Tibial nerve (tissue), 4 donors: Measurements from ENCODE around the gene ENTR1. TPM values are rescaled to one million over a fixed set of nuclear protein-coding genes. Genes with fewer than 3 reads are reported as not detected.

Source experiments
- DNase-seq, 2 donors: peaks; one replicate each; pipeline ENCODE4 v3.0.0-alpha.2; 2019; ENCODE audit warnings: low spot score in 2 of 2
- H3K27ac ChIP-seq, 4 donors: fragments of 200-600 bp; sonication (generic) in 3 of 4; one replicate each; pipeline ENCODE4 v1.5.1; 2017 to 2019; ENCODE audit warnings: mild to moderate bottlenecking in 1 of 4
- H3K27me3 ChIP-seq, 2 donors: fragments of 200-600 bp; sonication (generic) in 1 of 2; one replicate each; pipeline versions ENCODE4 v1.5.1 to v1.6.0; 2017 to 2019
- H3K36me3 ChIP-seq, 3 donors: fragments of 200-600 bp; sonication (generic); one replicate each; pipeline ENCODE4 v1.5.1; 2018 to 2019
- H3K4me1 ChIP-seq, 4 donors: fragments of 200-600 bp; sonication (generic) in 3 of 4; one replicate each; pipeline ENCODE4 v1.5.1; 2017 to 2019
- H3K4me3 ChIP-seq, 4 donors: fragments of 200-600 bp; sonication (generic) in 3 of 4; one replicate each; pipeline ENCODE4 v1.5.1; 2017 to 2019; ENCODE audit warnings: mild to moderate bottlenecking in 1 of 4, moderate library complexity in 1 of 4
- H3K9me3 ChIP-seq, 4 donors: fragments of 200-600 bp; sonication (generic) in 3 of 4; one replicate each; pipeline ENCODE4 v1.5.1; 2017 to 2019
- CTCF ChIP-seq, 5 experiments: fragments of 200-600 bp in 3 of 5; fragments of 450-650 bp in 2 of 5; sonication (generic) in 3 of 5; IDR thresholded peaks; one replicate each; pipeline ENCODE4 v1.5.1; 2016 to 2019; ENCODE audit warnings: antibody characterized with exemption in 5 of 5, mild to moderate bottlenecking in 3 of 5, moderate library complexity in 2 of 5
- EP300 ChIP-seq, 2 donors: sonication (generic); formaldehyde crosslinking; IDR thresholded peaks; one replicate each; pipeline ENCODE4 v1.6.1; 2017; ENCODE audit warnings: antibody characterized with exemption in 2 of 2, mild to moderate bottlenecking in 1 of 2
- POLR2A ChIP-seq, 2 donors: fragments of 450-650 bp; IDR thresholded peaks; one replicate each; pipeline ENCODE4 v1.6.1; 2017; ENCODE audit warnings: antibody characterized with exemption in 2 of 2, mild to moderate bottlenecking in 2 of 2, moderate library complexity in 2 of 2
- WGBS, 2 donors: methylation state at CpG; one replicate each; pipeline ENCODE4 v1.1.5; 2018; 5-methylcytosine and 5-hydroxymethylcytosine counted together
- total RNA-seq, 4 donors: library from RNA; depleted of rRNA; stranded (reverse); fragments of >200 nt; gene quantifications; one replicate each; pipeline ENCODE4 v1.1.0, GENCODE V29; 2016

Gene ENTR1
- total RNA-seq, 4 donors from 2014 or later = 52.6 to 101 (median 70.9) TPM

- Histone ChIP-seq H3K36me3 (peaks cover 0 to 74% (median 17%) of the 10 kb centered on the region in 3 donors), H3K27me3 (no peaks in the 10 kb centered on the region), H3K4me3 (no peak overlapping the region), H3K4me1 (peaks cover 0 to 17% (median 8%) of the 10 kb centered on the region in 4 donors), H3K27ac (no peak overlapping the region), H3K9me3 (no peaks in the 10 kb centered on the region)
- WGBS, 2 donors = 91 to 93% methylated on average over 15 of the region's 15 CpGs
- TF ChIP-seq EP300 (IDR thresholded peaks at IDR 0.05) (no peak), POLR2A (IDR thresholded peaks at IDR 0.05) (no peak), CTCF (IDR thresholded peaks at IDR 0.05) (no peak)
- DNase-seq = no peak
Observed at GRCh38 chr9:136443087-136443486, 32.7 kb upstream of the ENTR1 start.

- TF ChIP-seq EP300 (IDR thresholded peaks at IDR 0.05) (no peak), CTCF (IDR thresholded peaks at IDR 0.05) (no peak), POLR2A (IDR thresholded peaks at IDR 0.05) (no peak)
- Histone ChIP-seq H3K4me3 (no peak overlapping the region), H3K9me3 (no peaks in the 10 kb centered on the region), H3K4me1 (peaks cover 0 to 25% (median 16%) of the 10 kb centered on the region in 4 donors), H3K27ac (no peak overlapping the region), H3K27me3 (no peaks in the 10 kb centered on the region), H3K36me3 (peaks cover 0 to 65% (median 14%) of the 10 kb centered on the region in 3 donors)
- 73 to 76% methylated on average over 5 of the region's 5 CpGs for WGBS, 2 donors
- DNase-seq = no peak
Observed at GRCh38 chr9:136442265-136442664, 31.9 kb upstream of the ENTR1 start.

GRCh38 chr9:136441681-136442245, 31.3 kb upstream of the ENTR1 start:
- no peak for DNase-seq
- Histone ChIP-seq H3K9me3 (no peaks in the 10 kb centered on the region), H3K27me3 (no peaks in the 10 kb centered on the region), H3K4me3 (no peak overlapping the region), H3K36me3 (peaks cover 0 to 63% (median 9%) of the 10 kb centered on the region in 3 donors), H3K27ac (no peak overlapping the region), H3K4me1 (peaks cover 0 to 30% (median 20%) of the 10 kb centered on the region in 4 donors)
- TF ChIP-seq CTCF (IDR thresholded peaks at IDR 0.05) = no peak
- no peak for TF ChIP-seq EP300 (IDR thresholded peaks at IDR 0.05)
- TF ChIP-seq POLR2A (IDR thresholded peaks at IDR 0.05) = no peak
- WGBS, 2 donors = 71 to 80% methylated on average over 12 to 15 of the region's 17 CpGs

DNA sequence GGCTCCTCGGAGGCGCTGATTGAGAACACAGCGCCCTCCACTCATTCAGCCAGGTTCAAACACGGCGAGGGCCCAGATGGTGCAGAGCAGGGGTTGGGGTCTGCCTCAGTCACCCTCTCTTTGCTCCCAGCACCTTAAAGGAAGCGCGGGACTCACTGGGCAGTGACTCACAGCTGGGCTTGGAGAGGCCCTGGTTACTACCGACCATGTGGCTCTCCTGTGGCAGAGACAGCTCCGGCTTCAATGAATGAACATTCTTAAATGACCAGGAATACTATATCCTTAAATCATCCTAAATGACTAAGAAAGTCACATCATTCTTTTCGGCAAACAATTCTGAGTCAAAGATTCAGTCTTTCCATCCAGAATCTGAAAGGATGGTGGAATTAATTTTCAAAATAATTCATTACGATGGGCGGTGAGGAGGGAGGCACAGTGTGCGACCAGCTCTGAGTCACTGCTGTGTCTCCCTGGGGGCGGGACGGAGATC, 30.8 kb upstream of the ENTR1 start:
- Histone ChIP-seq H3K27ac (no peak overlapping the region), H3K36me3 (peaks cover 0 to 63% (median 5%) of the 10 kb centered on the region in 3 donors), H3K27me3 (no peaks in the 10 kb centered on the region), H3K4me3 (no peak overlapping the region), H3K4me1 (peaks cover 0 to 35% (median 21%) of the 10 kb centered on the region in 4 donors), H3K9me3 (no peaks in the 10 kb centered on the region)
- DNase-seq = no peak
- no peak for TF ChIP-seq EP300 (IDR thresholded peaks at IDR 0.05)
- no peak for TF ChIP-seq CTCF (IDR thresholded peaks at IDR 0.05)
- TF ChIP-seq POLR2A (IDR thresholded peaks at IDR 0.05) = no peak
- WGBS, 2 donors = 84 to 93% methylated on average over 15 of the region's 15 CpGs
